ENCODE results near the gene RCAN1.

GRCh38 chr21:34597406-34597805 is 17.5 kb downstream of the RCAN1 start:
- TF ChIP-seq CTCF (conservative IDR thresholded peaks at IDR 0.05; ENCODE audit: low read depth, low read length) (no peak), EZH2 (IDR thresholded peaks at IDR 0.05; ENCODE audit: borderline replicate concordance, low read depth, low read length, poor library complexity, severe bottlenecking) (no peak)
